SIG-M5 treated with dmso at 0.1 percent for 504 hours (cell line): ENCODE measurements around the gene ATM.
"Not testable (repeated sequence)": the region's sequence is repeated elsewhere in the genome, so short reads cannot be mapped to it uniquely, and the experiment has no call there.

ENCODE experiments used
- DNase-seq: peaks from one replicate; lab custom pipeline; 2025; ENCODE audit not compliant: unreplicated experiment; lab: John Stamatoyannopoulos, UW

ATM gene

GRCh38 chr11:108221911-108222573, 825 bp upstream of the ATM start:
- no peak for DNase-seq

- DNase-seq = peak; percentile 24
Observed at GRCh38 chr11:108223348-108224149, 682 bp downstream of the ATM start.

GRCh38 chr11:108224366-108224765, 1.5 kb downstream of the ATM start:
- DNase-seq = no peak

GRCh38 chr11:108224911-108225786, 2.3 kb downstream of the ATM start:
- DNase-seq = peak; percentile 39

- no peak for DNase-seq
Observed at GRCh38 chr11:108226036-108226435, 3.2 kb downstream of the ATM start.

- no peak for DNase-seq
Observed at GRCh38 chr11:108228251-108228650, 5.4 kb downstream of the ATM start.

- DNase-seq = no peak
Observed at GRCh38 chr11:108233277-108233945, 10.5 kb downstream of the ATM start.

- DNase-seq = no peak
Observed at GRCh38 chr11:108235192-108235591, 12.3 kb downstream of the ATM start.

- no peak for DNase-seq
Observed at GRCh38 chr11:108235633-108236032, 12.8 kb downstream of the ATM start.

- no peak for DNase-seq
Observed at GRCh38 chr11:108237058-108237481, 14.2 kb downstream of the ATM start.

- DNase-seq = no peak
Observed at GRCh38 chr11:108239076-108239475, 16.2 kb downstream of the ATM start.

- no peak for DNase-seq
Observed at GRCh38 chr11:108241330-108242037, 18.6 kb downstream of the ATM start.

- DNase-seq = no peak
Observed at GRCh38 chr11:108242422-108242821, 19.6 kb downstream of the ATM start.

- DNase-seq = no peak
Observed at GRCh38 chr11:108246308-108246707, 23.4 kb downstream of the ATM start.

- no peak for DNase-seq
Observed at GRCh38 chr11:108246885-108247284, 24.0 kb downstream of the ATM start.

GRCh38 chr11:108253176-108253575, 30.3 kb downstream of the ATM start:
- no peak for DNase-seq

- DNase-seq = no peak
Observed at GRCh38 chr11:108269583-108269982, 46.7 kb downstream of the ATM start.

- not testable (repeated sequence) for DNase-seq
Observed at GRCh38 chr11:108276985-108277616, 54.2 kb downstream of the ATM start.

GRCh38 chr11:108278546-108278945, 55.7 kb downstream of the ATM start:
- no peak for DNase-seq

- DNase-seq = no peak
Observed at GRCh38 chr11:108278954-108279353, 56.1 kb downstream of the ATM start.
